SIG-M5 (cell line): ENCODE data around the gene ZNF638.

Experiments
- DNase-seq: peaks from one replicate; lab custom pipeline; 2025; lab: John Stamatoyannopoulos, UW

ZNF638 gene

DNA sequence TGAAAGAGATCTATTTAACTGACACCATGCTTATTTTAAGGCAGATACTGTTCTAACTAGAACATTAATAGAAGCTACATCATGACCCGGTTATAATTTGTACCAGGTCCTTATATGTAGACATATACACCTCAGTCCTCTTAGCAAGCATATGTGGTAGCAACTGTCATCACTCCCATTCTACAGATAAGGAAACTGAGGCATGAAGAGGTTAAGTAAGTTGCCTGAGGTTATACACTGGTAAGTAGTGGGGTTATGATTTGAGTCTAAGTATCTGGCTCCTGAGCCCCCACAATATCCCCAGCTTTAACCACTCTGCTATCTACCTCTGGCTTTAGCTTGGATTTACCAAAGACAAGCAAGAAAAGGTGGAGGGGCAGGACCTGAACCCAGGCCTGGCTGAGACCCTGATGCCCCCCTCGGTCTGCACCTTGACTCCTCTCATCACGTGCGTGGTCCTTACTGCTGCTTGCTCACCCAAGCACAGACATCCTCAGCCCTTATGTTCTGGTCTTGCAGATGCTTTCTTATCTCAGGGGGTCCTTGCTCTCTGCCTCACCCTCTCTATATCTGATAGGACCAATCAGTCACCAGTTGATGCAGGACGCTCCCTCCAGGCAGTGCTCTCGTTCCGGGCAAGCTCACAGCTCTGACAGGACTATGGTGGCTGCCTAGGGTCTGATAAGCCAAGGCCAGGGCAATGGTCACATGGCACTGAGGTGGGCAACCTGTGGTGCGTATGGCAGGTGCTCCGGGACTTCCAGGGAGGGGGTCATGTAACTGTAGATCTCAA is 125.7 kb downstream of the ZNF638 start:
- no peak for DNase-seq

DNA sequence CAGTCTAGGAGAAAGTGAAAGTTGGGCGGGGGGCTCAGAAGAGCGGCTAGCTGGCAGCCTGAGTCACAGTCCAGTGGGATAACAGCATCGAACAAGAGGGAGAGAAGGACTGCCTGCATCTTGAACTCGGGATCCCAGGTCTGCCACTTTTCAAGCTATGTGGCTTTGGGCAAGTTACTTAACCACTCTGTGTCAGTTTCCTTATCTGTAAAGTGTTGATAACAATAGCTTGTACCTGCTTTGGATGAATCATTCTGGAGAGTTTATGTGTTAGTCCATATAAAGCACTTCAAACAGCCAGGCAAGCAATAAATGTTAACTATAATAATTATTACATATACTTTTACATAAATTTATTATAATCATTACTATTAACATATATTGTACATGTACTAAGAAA is 126.3 kb downstream of the ZNF638 start:
- no peak for DNase-seq

DNA sequence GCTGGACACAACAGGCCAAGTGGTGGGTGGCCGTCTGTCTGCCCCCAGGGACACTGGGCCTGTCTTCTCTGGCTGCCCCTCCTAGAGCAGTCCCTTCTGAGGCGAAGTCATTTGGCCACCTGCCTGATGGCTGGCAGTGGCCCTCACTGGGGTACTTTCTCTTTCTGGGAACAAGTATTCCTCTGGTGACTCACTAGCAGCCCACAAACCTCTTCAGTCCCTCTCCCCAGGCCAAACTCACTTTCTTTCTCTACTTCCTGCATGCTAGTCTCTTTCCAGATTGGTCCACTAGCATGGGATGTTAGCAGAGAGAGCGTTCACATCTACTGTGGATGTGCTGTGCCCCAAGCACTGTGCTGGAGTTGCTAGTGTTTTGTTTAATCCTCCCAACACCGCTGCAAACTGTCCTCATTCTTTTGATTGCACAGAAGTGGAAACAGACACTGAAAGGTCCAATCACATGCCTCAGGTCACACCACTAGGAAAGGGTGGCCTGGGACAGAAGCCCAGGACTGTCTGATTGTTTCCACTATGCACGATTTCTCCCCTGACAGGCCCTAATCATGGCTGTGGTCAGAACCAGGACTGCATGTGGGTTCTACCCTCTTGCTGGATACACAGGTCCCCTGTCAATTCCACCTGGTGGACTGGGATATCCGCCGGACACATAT is 127.0 kb downstream of the ZNF638 start:
- DNase-seq: no peak

DNA sequence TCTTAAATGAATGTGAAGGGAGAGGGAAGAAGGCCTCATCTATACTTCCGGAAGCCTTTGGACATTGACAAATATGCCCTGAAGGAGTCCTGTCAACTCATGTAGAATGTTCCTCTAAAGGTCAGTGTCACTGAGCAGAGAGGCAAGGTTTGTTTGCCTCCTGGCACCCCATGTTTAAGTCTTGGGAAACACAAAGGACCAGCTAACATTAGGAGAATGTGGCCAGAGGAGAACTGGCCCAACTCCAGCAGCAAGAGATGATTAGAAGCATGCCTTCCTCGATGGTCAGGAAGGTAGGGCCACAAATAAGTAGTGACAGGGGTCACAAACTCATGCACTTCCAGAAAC is 127.5 kb downstream of the ZNF638 start:
- DNase-seq: no peak

DNA sequence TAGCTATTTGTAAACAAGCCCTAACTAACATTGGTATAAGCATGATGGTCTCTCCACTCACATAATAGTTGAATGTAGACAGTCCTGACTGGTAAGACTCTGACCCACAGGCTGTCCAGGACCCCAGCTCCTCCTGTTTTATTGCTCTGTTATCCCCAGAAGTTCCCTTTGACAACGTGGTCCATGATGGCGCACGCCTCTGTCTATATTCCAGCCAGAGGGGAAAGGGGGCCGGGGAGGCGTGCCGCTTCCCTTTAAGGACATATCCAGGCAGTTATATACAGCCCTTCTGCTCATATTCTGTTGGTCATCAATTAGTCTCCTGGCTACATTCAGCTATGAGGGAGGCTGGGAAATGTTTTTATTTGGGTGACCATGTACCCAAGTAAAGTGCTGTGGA is 128.5 kb downstream of the ZNF638 start:
- DNase-seq: no peak

DNA sequence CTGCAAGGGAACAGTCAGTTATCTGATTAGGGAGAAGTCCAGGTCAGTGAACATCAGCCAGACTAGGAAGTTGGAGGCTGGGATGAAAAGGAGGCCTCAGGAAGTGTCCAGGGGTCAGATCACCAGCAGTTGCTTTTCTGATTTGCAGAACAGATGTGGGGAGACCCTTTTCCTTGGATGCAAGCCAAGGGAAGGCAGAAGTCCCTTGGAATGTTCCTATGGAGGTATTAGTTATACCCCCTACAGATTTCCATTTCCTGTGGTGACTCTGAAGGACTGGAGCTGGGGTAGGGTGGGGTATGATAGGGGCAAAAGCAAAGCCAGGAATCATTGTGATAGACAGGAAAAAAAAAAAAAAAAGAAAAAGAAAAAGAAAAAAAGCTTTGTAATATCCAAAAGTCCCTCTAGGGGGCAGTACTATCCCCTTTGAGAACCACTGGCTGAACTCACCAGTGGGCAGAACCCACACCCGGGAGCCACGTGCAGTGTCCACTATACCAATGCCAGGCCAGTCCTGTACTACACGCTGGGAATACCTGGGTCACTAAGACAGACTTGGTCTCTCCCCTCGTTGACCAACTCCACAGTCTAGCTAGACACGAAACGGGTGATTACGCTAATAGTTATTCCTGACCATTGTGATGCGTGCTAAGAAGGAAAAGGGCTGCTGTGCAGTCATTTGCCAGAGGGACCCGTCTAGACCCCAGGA is 129.2 kb downstream of the ZNF638 start:
- no peak for DNase-seq

DNA sequence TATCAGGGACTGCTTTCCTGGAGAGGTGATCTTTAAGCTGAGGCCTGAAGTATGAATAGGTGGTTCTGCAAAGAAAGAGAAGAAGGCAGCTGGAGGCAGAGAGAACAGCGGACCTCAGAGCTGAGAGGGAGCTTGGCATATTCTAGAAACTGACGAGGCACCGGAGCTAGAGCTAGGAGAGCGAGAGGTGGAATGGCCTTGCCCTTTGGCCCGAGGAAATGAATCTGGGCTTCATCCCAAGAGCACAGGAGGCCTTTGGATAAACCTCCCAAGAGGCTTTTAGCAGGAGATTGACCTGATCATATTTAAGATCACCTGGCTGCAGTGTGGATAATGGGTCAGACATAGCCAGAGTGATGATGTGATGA is 129.7 kb downstream of the ZNF638 start:
- no peak for DNase-seq

DNA sequence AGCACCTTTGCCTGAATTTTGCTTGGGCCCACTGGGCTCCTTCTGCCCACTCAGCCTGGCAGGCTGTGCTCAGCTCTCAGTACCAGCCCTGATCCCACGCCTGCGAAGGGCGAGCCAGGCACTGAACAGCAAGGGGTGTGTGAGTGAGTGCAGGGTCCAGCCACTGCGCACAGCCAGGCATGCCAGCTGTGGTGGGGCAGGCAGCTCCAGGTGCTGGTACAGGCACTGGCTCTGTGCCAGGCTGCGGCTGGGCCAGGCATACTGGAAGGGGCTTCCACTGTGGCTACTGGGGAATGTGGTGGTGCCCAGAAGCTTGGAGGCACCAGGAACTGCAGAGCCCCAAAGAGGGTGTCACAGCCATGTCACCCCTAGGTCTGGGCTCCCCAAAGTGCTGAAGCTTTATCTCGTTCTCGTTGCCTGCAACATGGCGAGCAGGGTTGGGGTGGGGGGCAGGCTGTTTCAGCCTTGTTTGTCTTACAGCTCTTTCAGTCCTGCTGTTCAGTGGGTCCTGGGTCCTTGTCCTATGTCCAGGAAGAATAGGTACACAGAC is 130.5 kb downstream of the ZNF638 start:
- DNase-seq: no peak

DNA sequence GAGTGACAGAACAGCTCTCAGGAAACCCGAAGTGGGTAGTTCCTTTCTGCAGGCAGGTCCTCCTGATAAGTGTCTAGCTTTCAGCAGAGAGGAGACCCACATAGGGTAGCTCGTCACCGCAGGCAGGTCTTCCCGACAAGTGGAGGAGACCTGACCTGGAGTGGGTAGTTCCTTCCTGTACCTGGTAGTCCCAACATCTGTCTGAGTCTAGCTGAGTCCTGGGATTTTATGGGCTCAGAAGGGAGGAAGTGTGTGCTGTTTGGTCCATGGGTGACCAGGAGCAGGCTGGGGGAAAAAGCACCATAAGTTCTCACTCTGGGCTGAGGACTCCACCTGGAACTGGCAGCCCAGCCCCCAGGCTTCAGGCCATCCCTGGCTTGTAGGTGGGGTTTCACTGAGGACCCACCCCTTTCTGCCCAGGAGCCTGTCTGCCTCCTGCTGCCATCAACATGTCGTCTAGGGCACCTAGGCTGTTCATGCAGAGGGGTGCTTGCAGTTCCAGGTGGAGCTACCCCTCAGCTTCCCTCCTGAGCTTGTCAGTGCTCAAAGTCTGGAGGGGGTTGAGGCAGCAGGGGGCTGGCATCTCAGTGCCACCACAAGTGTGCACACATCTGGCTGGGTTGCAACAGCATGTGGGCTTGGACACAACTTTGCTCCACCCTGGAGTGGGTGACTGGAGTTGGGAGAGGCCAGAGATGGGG is 131.2 kb downstream of the ZNF638 start:
- DNase-seq: no peak

DNA sequence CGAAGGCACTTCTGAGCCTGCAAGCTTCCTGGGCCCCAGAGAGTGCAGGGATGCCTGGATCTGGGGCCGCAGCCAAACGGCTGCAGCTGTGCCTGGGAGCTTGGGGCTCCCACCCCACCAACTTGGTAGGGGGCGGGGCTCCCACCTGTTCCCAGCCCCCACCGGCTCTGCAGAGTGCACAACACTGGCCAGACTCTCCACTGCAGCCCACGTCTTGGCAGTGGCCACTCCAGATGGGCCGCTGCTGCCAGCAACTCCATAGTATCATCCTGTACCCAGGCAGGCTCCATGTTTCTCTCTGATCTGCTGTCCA is 131.7 kb downstream of the ZNF638 start:
- no peak for DNase-seq

DNA sequence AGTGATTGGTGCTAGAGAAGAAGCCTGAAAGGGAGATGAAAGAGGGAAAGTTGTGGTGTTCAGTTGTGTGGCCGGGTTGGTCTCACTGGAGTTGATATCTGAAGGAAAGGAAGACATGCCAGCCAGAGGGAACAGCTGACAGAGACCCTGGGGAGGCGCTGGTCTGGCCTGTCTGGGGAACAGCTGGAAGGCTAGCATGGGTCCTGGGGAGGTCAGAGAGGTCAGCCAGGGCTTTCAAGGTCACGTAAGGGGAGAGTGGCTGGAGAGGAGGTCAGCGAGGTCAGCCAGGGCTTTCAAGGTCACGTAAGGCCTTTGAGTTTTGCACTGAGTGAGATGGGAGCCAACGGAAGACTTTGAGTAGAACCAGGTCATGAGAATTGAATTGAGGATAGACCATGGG is 132.8 kb downstream of the ZNF638 start:
- no peak for DNase-seq

DNA sequence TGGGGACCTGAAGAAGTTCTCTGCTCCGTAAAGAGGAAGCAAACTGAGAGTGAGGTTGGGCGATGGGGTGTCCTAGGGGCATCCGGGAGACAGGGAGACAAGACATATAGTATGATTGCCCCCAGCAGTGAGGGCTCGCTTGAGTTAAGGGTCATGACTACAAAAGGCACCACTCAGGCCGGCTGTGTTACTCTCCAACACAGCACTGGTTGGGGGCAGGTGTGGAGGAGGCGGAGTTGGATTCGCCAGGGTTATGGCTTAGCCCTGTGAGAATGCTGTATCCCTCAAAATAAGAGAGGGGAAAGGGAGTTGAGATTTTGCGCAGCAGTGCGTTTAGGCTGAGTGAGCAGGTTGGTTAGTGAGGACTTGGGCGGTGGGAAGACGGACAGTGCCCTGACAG is 133.8 kb downstream of the ZNF638 start:
- no peak for DNase-seq

DNA sequence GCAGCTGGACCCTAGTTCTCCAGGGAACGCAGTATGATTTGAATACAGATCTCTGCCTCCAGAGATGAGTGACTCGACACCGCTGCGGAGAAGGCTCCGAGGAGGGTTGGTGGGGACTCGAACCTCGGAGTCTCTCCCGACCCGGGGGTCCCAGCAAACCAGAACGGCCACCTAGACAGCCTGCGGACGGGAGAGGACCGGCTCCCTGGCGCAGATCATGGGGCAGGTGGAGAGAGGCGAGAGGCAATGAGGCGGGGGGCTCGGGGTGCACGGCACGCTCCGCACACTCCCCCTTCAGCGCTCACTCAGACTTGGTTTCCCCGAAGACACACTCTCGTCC is 134.3 kb downstream of the ZNF638 start:
- DNase-seq: no peak

DNA sequence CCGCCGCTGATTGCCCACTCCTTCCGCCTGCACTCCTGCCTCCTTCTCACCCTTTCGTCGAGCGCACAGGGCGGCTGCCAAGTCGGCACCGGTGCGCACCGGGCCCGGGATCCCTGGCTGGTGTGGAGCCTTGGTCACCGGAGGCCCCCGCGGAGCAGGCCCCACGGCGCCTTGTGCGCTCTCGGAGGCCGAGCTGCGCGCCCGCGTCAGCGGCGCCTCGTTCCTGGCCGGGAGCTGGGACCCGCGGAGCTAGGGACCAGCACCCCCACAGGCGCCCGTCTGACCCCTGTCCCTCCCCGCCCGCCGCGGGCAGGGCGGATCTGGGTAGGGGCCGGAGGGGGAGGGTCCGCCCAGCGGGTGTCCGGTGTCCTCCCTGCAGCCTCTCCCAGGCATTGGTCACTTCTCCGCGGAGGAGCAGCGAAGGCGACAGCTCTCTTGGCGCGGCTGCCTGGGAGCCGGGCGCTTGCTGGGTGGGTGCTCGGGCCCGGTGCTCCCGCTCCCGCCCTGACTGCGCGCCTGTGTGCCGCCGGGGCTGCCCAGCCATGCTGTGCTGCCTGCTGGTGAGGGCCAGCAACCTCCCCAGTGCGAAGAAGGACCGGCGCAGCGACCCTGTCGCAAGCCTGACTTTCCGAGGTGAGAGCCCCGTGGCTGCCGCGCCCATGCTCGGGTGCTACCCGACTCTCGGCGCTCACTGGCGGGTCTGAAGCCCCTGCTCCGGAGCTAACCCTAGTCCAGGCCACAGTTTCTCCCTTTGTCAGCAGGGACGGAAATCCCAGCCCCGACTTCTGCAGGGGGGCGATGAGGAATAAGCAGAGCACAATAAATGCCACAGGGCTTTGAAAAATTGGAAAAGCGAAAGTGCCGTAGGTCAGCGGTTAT is 135.0 kb downstream of the ZNF638 start:
- no peak for DNase-seq

DNA sequence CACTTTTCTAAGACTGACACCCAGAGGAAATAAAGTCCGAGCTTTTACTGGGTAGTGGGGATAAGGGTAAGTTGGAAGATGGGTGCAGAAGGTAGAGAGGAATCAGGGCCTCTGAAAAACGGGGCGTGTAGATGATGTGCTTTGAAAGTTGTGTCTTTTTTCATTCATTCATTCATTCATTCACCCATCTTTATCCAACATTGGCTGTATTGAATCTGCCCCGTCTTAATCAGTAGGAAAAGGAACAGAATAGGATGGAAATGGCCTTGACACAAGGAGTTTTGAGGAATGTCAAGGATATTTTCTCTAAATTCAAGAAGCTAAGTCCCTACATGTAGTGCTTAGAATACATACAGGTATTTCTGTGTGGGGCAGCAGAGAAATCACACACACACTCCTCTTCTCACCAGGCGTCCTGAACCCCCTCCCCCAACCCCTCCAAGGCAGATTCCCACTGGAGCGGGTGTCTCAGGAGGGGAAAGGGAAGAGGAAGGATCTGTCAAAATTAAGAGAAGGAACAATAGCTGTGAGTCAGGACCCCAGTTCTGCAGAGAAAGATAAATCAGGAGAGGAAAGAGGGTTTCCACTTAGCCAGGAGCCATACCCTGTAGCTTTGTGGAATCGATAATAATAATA is 135.7 kb downstream of the ZNF638 start:
- no peak for DNase-seq

DNA sequence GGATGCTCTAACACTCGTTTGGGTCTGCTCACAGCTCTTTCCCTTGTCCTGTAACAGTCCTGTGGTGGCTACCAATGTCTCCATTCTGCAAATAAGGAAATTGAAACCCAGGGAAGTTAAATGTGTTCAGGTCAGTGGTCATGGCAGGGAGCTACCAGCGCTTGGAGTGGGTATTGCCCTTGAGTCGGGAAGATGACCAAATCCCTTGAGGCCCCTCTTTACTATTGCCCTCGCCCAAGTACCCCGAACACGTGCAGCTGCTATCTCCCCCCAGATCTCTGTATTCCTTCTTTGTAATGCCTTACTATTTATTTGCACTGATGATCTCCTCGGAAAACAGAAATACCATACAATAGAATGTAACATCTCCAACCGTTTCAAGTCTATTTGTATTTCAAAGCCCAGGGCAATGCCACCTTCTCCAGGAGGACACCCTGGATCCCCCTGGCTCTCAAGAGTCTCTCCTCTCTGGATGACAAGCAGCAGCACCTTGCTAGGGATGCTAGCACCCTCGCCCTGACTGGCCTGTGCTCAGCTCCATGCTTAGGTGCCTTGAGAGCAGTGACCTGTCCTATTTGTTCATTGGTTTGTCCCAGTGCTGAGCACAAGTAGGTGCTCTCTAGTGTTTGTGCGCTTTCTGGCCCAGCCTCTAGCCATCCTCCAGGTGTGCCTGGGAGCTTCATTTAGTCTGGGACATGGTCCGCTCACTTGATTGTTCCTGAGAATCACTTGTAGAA is 136.9 kb downstream of the ZNF638 start:
- no peak for DNase-seq

DNA sequence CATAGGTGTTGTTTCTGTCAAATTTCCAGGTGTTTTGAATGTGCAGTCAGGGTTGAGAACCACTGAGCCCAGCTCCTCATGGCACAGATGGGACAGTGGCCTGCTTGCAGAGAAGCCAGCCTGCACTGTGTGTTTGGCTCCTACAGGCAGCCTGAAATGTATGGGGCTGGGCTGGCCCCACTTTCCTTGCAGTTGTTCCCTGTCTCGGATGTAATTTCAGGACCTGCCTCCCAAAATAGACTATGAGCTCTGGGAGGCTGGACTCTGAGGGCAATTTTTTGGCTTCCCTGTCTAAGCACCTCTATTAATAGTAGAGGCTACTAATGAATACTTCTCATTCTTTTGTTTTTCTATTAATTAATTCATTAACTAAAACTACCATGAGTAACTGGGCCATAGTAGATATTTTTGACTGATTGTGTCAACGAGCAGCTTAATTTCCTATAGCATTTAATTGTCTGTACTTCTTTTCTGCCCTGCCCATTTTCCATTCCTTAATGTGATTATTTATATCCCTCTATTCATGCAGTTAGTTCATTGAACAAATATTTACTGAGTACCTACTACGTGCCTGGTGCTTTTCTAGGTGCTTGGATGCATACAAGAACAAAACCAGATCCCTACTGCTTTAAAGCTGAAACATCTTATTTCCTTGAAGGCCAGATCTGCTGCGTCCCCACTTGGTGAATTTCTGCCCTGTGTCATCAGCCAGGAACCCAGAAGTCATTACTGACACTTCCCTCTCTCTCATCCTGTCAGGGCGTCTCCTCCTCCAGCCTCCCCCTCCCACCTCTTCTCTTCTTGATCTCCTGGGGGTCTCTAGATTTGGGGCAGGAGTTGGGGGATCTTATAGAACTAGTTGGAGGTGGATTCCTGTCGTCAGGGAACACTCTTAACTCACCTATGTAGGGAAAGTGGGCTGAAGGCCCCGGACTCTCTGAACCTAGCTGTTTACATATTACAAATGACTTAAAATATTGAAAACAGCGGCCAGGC is 138.1 kb downstream of the ZNF638 start:
- no peak for DNase-seq

DNA sequence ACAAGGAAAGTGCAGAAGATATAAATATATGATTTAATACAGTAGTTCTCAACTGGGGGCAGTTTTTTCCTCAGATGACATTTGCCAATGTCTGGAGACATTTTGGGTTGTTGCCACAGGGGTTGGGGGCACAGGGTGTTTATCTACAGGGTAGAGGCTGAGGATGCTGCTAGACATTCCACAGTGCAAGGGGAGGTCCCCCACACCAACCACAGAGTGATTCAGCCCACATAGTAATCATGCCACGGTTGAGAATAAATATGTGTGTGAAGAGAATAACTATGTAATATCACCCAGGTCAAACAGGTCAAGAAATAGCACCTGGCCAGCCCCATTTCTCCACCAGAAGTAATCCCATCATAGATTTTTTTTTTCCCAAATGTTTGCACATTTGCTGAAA is 139.7 kb downstream of the ZNF638 start:
- no peak for DNase-seq

DNA sequence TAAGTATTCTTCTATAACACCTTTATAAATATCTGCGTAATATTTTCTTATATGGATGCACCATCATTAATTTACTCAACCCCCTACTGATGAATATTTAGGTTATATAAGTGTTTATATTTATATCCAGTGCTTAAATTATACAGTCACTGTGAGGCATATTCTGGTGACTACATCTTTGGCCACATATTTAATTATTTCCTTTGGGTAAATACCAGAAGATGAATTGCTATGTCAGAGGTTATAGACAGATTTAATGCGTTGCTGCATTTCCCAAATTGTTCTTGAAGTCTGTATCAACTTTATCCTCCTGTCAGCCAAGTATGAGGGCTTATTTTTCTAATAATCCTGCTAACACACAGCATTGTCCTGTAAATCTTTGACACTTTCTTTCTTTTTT is 140.4 kb downstream of the ZNF638 start:
- DNase-seq: no peak
